Measurements from ENCODE around the gene FZD1. TPM values are rescaled to one million over a fixed set of nuclear protein-coding genes. Genes with fewer than 3 reads are reported as not detected.

FZD1 gene
- total RNA-seq, 1 experiment from 2014 or later, result 0.61 TPM

DNA sequence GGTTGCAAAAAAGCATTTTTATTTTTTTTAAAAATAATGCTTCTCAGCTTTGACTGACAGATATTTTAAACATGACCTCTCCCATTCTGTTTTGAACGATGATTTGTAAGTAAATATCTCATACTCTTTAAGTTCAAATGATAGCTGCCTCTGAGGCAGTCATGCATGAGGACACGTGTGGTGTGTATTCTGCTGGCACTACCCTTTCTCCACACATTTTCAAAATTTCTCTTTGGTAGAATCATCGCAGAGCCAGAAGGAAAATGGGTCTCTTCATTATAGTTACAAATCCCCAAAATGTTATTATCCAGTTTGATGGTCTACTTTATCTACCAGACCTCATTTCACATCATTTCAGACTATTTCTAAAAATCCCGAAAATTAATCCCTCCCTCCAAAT lies 55.1 kb downstream of the FZD1 start:
- Histone ChIP-seq H3K4ac (ENCODE audit: low read depth, low read length) (no peak overlapping the region), H3K79me1 (ENCODE audit: insufficient read depth, low read depth, low read length, poor library complexity, severe bottlenecking) (no peaks in the 10 kb centered on the region), H2BK12ac (ENCODE audit: insufficient read length, low read depth, low read length) (no peak overlapping the region), H3K27ac (ENCODE audit: insufficient read length, low read depth, low read length) (no peak overlapping the region), H2AK5ac (ENCODE audit: insufficient read length, low read length) (no peak overlapping the region), H3K23me2 (ENCODE audit: insufficient read length, low read depth, low read length, poor library complexity, severe bottlenecking) (no peaks in the 10 kb centered on the region), H2AFZ (ENCODE audit: low read length) (no peak overlapping the region), H4K8ac (replicated peaks; ENCODE audit: insufficient read length, low read depth, low read length) (no peak overlapping the region), H4K5ac (ENCODE audit: insufficient read length, low read depth, low read length) (no peak overlapping the region), H3K9me3 (ENCODE audit: control insufficient read depth, low read depth, low read length) (no peaks in the 10 kb centered on the region), H3K18ac (ENCODE audit: insufficient read length, low read depth, low read length) (no peak overlapping the region), H2BK15ac (ENCODE audit: low read depth, low read length) (no peak overlapping the region), H3T11ph (ENCODE audit: low read length) (no peak overlapping the region), H2BK120ac (ENCODE audit: low read depth, low read length, poor library complexity, severe bottlenecking) (no peak overlapping the region), H4K91ac (ENCODE audit: insufficient read length, low read depth, low read length) (no peak overlapping the region), H3K14ac (ENCODE audit: insufficient read depth, low read length) (no peak overlapping the region), H3K23ac (ENCODE audit: insufficient read length, low read depth, low read length) (no peak overlapping the region), H3K9ac (ENCODE audit: extremely low read depth, insufficient read length, low read length) (no peak overlapping the region), H4K20me1 (ENCODE audit: control insufficient read depth, insufficient read depth, insufficient read length) (no peaks in the 10 kb centered on the region), H3K27me3 (ENCODE audit: insufficient read depth, low read length) (no peaks in the 10 kb centered on the region), H2BK20ac (ENCODE audit: low read depth, low read length, poor library complexity, severe bottlenecking) (no peak overlapping the region), H3K56ac (ENCODE audit: insufficient read length, low read depth, low read length) (no peak overlapping the region), H3K4me2 (ENCODE audit: insufficient read depth, insufficient read length, low read length) (no peak overlapping the region), H3K79me2 (ENCODE audit: insufficient read depth, low read length) (no peaks in the 10 kb centered on the region), H2BK5ac (ENCODE audit: insufficient read length, low read length) (no peak overlapping the region), H3K4me1 (ENCODE audit: insufficient read depth, low read length) (no peaks in the 10 kb centered on the region)
- TF ChIP-seq CTCF (conservative IDR thresholded peaks at IDR 0.05), result no peak
- no peak for DNase-seq
- Mint-ChIP-seq H3K4me3 (no peak overlapping the region), H3K27ac (no peak overlapping the region), H3K27me3 (ENCODE audit: low read depth) (peaks cover 3% of the 10 kb centered on the region), H3K36me3 (ENCODE audit: insufficient read depth in 1 of 3, low read depth in 3 of 3) (no peaks in the 10 kb centered on the region), H3K9me3 (no peaks in the 10 kb centered on the region), H3K4me1 (peaks cover 0 to 6% of the 10 kb centered on the region in 2 experiments; a peak in 1 of 4 replicates)
- 100% methylated on average over 1 of the region's 4 CpGs for WGBS (ENCODE audit: extremely low coverage, insufficient read length, low lambda C conversion rate)
